HL-60/S4 treated with retinoic acid at 250 ng/mL for 4 days and 3 days (cell line): ENCODE results near the gene ABCC5.
"Not testable (repeated sequence)": the region's sequence is repeated elsewhere in the genome, so short reads cannot be mapped to it uniquely, and the experiment has no call there.

Source experiments
- in situ Hi-C: fragments of 300-500 bp; cut with MboI; formaldehyde crosslinking; loops from 2 replicates; pipeline ENCODE4 v1.7.0; 2022; ENCODE audit warnings: low sequenced_read_pairs

The ABCC5 gene

DNA sequence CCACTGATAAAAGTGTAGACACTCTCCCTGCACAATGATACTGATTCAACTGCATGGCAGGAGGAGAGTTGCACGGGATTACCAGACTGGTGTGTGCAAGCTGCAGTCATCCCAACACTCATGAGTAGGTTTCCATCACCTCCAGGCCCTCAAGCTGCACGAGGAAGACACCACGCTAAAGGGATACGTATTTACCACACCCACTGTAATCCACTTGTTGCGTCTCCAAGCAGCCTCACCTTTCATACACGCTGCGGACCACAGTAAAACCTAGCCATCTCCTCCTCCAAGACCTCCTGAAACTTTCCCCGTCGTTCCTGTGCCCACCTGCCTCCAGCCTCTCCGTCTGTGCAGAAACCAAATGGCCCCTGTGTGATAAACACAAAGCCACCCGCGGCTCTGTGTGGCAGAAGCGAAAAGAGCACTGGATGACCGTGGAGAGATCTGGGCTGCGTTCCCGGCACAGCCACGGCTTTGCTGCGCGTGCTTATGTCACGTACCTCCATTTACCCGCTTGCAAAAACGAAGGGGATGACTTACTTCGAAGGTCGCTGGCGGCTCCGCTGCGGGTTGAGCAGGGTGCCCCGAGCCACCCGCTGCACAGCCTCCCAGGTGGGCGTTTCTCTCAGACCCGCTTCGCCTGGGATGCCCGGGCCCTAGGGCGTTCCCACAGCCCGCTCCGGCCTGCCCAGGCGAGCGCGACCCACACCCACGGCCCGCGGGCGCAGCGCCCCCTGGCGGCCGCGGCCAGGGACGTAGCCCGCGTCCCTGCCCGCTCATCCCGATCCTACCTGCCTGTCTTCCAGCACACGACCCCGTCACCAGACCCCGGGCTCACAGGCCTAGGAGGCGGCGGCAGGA is 643 bp downstream of the ABCC5 start:
- in situ Hi-C loops: no loop called here

DNA sequence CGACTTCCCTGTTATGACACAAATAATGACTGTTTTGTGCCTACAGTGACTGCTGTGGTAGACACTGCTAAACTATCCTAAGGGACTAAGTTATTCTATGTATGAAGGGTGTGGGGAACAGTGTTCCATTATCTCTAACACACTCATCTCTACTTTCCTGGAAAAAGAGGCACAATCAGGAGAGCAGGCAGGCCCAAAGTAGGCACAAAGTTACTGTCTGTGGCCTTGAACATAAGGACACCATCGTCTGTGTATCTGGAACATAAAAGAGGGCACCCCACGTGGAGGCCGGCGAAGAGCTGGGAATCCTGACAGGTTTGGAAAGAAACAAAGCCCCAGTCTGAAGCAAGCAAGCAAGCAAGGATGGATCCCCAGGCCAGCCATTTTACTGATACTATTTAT is 1.5 kb downstream of the ABCC5 start:
- in situ Hi-C loops: no loop called here

DNA sequence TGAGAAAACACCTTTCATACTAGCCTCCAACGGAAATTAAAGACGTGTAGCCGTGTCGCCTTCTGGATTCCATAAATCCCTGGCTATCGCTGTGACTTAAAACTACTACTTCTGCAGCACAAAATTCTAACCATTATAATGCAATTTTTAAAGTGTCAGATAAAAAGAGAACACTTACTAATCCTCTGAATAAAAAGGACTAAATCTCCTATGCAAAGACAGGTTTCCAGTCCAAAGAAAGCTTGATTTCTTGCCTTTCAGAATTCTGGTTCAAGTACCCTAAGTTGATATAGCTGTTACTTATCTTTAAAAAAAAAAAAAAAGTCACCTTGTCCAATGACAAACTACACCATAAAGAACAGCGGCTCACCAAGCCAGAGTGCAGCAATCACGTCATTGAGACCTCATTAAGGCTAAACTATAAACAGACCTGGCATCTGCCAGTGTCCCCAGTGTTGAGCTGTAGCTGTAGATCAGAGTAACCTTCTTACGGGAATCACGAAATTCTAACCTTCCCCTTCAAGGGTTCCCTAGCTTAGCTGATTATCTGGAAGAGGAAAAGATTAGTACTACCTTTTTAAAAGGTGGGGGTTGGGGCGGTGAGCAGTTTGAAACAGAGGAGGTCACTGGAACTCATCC is 2.2 kb downstream of the ABCC5 start:
- in situ Hi-C loops: no loop called here

DNA sequence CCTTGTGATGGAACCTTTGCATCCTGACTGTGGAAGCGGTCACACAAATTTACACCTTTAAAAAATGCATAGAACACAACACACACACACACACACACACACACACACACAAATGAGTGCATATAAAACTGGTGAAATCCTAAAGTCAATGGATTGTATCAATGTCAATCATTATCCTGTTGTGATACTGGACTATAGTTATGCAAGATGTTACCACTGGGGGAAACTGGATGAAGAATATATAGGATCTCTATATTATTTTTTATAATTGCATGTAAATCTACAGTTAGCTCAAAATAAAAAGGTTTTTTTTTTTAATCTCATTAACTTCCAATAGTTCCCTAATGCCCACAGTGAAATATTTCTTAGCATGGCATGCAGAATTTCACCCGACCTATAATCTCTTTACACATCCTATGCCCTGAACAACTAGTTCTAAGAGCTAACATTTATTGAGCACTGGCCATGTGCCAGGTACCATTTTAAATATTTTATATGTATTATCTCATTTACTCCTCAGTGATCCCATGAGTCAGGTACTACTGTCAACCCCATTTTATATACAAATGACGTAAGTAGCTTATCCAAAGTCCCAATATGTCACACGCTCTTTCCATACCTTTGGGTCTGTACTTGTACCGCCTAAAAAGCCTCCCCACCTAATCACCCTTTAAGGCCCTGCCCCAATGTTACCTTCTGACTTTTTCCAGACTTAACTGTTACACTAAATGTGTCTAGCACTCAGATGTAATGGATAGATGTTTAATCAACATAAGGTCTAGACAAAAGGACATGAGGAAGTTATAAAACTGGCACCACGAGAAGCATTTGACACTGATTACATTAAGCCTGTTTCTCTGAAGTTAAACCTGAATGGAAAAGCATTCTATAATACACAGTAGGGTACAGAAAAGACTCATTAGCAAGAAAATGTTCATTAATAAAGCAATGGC is 5.5 kb downstream of the ABCC5 start:
- in situ Hi-C loops: no loop called here

DNA sequence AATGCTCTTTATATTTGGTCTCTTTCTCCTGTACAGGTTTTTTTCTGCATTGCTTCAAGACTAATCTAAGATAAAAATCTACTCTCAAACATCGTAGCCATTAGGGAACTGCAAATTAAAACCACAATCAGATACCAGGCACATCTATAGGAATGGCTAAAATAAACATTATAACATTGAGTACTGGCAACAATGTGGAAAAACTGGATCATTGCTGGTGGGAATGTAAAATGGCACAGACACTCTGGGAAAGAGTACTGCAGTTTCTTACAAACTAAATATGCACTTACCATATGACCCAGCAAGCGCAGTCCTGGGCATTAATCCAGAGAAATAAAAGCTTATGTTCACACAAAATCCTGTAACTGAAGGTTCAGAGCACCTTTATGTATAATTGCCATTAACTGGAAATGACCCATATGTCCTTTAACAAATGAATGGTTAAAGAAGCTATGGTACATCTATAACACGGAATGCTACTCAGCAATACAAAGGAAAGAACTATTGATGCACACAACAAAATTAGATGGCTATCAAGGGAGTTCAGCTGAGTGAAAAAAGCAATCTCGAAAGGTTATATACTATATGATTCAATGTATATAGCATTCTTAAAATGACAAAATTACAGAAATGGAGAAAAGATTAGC is 6.3 kb downstream of the ABCC5 start:
- in situ Hi-C loops: no loop called here

DNA sequence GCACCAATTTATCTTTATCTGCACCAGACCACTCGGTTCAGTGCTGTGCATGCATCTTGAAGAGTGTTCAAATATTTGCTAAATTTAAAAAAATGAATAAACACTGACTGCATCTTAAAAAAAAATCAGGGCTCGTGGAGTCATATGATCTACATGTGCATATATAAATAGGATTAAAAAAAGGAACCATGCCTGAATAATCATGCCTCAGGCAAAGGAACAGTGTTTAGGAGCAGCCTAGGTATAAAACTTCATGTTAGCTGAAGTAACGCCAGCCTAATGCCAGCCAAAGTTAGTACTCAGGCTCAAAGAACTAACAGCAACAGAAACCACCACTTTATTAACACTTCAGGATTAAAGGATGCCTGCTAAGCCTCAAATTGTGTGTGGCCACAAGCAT is 9.5 kb downstream of the ABCC5 start:
- in situ Hi-C loops: no loop called here

DNA sequence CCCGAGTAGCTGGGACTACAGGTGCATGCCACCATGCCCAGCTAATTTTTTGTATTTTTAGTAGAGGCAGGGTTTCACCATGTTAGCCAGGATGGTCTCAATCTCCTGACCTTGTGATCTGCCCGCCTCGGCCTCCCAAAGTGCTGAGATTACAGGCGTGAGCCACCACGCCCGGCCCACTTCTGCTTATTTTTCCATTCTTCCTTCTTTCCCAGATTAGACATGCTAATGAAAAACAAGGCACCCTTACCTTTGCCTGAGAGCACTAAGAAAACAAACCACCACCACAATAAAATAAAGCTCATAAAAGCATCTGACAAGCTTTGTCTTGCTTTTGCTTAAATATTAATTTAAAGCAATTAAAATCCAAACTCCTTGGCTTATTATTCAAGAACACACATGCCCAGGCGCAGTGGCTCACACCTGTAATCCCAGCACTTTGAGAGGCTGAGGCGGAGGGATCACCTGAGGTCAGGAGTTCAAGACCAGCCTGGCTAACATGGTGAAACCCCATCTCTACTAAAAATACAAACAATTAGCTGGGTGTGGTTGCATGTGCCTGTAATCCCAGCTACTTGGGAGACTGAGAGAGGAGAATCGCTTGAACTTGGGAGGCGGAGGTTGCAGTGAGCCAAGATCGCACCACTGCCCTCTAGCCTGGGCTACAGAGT is 10.4 kb downstream of the ABCC5 start:
- in situ Hi-C loops: not testable (repeated sequence)

DNA sequence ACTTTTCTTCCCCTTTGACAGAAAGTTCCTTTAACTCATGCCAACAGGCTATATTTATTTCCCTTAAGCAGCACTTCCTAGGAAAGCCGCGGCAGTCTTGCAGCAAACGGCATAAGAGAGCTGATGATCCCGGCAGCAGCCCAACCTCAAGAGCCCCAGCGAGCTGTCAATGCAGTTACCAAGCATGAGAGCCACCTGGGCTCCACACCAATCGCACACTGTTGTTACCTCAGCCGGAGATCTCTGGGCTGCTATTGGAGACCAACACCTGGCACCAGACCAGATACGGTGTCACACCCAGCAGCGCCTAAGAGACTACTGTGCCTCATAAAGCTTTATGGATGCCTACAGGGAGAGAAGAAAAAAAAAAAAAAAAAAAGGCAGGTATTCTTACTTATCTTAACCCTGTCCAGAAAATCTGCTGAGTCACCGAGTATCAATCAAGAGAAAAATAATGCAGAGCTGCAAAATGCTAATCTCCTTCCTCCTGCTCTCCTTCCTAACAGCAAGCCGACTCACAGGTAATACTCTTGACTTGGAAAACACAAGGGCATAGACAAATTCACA is 11.7 kb downstream of the ABCC5 start:
- in situ Hi-C loops: no loop called here

DNA sequence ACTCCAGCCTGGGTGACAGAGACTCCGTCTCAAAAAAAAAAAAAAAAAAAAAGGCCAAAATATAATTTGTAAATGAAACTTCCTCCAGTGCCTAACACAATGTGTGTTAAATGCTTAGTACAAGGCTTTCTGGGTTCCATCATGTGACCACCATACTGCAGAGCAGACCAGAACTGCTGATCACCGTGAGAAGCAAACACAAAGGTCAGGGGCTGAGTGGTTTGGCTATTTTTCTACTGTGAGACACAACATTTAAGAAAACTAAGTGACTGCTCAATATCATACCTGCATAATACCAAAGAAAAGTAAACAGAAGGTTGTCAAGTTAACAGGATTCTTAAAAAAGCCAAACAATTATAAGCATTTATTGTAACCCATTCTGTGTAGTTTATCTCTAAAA is 13.2 kb downstream of the ABCC5 start:
- in situ Hi-C loops: no loop called here

DNA sequence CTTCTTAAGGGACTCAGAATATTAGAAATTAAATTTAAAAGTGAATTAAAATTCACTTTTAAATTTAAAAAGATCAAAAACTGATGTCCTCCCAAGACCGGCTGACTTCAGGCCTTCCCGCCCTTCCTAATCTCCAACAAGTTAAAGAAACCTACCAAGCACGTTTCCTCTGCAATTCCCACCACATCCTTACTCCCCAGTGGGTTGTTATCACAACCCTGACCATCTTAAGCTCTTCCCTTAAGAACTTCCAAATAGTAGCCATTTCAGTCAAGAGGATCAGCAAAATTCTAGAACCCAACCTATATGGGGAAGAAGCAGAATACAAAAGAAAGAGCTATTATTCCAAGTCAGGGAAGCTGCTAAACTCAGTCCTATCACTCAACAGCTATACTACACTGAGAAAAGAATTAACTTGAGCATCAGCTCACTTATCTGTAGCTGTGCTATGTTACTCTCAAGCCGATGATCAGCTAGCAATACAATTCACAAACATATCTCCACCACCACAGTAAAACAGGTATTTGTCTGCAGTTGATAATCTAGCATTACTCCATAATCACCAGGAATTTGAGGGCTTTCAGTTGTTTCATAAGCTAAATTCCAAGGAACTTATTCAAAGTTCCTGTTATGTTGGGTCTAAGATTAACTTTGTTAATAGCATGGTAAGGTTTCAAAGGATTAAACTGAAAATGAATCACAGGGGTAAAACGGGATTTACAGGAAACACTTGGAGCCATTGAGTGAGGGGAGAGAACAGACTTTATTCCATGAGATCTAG is 14.3 kb downstream of the ABCC5 start:
- in situ Hi-C loops: no loop called here

DNA sequence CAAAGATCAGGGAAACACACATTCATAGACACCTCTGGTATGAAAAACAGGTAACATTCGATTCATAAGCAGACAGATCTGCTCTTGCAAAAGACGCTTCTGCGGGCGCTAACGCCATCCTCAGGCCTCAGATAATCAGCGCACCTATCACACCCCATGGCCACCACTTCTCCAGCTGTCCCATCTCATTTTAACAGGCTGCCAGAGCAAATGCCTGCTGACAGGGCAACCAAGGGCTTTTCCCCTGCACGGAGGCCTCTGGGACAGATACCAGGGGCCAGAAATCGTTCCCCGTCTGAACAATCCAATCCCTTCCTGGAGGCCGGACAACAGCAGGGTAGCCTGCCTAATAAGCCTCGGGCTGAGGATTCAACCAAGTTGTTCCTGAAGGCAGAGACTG is 15.2 kb downstream of the ABCC5 start:
- in situ Hi-C loops: no loop called here

DNA sequence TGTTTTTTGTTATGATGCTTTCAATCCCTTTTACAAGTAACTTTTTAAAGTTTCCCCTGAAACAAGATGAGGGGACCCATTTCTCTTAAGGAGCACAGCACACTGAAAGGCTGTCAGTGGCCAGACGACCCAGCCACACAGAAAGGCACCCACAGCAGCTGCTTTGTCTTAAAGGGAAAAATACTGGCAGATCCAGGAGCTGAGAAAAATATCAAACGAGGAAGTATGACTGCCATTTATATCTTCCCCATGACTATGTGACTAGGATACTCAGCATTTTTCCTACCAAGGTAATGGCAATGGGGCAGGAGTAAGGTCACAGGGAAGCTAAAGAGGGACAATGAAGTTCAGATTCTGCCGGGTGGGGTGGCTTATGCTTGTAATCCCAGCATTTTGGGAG is 15.9 kb downstream of the ABCC5 start:
- in situ Hi-C loops: no loop called here

DNA sequence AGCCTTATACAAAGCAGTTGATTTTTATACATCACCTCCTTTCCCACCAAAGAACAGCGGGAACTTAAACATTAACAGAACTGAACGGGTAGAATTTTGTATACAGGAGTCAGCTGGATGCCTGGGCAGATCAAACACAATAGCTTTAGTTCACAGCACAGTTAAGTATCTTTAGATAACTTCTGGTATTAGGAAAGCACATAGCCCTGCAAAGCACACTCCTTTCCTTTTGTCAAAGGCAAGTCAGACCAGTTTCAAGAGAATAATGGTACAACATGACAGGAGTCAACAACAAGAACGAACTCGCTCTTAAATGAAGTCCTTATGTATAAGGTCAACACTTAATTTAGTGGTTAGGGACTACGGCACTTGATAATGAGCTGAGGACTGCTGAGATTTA is 26.3 kb downstream of the ABCC5 start:
- in situ Hi-C loops: no loop called here

DNA sequence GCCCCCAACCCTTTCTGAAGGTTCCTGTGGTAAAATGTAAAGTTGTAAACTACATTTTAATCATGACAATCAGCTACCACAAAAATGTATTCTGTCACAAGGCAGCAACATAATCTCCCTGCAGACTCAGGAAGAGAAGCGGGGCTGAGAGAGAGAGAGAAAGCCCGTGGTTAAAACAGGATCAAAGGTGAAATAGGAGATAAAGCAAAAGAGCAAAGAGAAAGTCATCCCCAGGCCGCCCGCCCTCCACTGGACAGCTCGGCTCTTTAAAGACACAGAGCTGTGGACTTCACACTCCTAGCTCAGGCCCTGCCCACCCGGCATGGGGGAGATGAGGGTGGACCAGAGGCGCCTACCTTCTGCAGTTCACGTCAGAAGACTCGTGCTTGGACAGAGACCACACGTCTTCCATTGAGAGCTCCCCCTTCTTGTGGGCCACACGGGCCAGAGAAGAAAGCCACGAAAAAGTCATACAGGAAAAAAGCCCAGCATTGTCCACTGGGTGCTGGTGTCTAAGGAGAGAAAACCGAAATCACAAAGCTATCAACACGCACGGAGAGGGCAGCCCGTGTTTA is 29.4 kb downstream of the ABCC5 start:
- in situ Hi-C loops: no loop called here

DNA sequence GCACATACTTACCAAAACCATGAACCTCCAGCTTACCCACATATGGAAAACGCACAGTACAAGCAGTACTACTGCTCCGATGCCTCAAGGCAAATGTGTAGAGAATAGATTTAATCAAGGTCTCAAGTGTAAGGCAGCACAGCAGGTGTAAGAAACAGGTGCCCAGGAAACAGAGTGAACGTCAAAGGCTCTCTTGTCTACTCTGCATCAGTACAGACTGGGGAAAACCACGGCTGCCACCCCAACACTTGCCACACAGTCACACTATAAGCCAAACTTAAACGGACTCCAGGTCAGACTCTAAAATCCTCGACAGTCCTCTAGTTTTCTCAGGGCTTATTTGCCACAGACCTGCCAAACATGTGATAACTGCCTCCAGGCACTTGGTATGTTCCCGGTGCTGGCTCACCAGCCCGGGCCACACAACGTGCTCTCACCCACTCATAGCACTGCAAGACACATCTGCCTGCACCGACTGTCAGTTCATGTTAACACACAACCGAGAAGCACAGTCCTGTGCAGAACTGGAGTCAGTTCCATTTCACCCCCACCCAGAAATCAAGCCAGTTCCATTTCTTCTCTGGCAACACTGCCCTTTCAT is 30.6 kb downstream of the ABCC5 start:
- in situ Hi-C loops: no loop called here

DNA sequence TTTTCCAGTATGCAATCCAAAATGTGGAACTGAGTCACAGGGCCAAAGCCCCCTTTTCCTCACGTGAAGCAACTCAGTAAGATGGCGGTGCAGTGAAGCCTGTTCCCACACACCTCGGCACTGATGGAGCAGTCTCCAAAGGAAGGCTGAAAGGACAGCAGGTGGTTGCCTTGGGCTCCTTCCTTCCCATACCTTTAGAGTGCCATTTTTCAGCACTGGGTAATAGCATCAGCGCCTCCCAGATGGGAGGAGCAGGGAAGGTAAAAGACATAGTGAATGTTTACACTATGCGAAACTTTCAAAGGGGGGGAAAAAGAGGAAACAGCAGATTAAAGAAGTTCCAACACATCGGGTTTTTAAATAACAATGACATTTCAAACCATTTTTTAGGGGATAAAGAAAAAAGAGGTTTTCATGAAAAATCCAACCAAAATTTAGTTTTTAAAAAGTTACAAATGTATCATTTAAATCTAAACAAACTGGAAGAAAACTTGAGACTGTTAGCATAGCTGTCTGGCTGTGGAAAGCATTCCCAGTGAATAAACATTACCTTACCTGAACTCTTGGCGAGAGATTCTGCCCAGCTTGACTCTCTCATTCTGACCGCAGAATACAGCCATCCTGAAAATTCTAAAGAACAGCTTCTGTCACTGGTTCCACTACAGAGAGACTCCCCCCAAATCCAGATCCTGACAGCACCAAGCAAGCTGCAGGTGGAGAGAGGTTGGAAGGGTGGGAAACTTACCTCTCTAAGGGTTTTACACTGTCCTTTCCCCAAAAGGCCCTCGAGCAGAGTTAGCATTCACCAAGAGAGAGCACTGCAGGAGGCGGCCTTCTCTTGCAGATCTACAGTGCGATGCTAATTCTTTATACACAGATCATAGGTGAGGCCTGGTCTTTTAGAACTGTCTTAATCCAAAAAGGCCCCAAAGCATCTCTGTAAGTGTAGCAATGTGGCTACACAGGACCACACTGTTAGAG is 32.6 kb downstream of the ABCC5 start:
- in situ Hi-C loops: no loop called here

DNA sequence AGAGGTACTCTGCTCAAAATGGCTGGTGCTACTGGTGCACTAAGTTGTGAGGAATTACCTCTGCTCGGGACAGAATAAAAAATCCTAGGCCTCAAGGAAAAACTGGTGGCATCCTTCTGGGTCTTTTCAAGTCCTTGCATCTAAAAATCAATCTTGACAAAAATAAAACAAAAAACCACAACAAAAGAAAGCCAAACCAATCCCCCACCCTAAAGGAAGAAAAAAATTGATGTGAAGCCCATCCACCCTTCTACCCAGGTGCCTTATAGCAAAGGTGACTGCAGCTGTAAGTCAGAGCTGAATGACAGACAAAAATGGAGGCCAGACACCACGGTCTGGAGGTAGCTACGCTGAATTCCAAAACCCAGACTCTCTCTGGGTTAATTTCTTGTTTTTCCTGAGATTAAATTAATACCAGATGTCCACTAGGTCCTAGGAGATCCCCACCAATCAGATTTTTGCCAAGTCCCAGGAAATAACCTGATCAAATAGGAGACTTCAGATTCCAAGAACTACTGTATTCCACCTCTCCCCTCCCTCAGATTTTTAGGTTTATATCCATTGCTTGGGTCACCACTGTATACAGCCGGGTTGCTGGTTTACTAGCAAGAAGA is 33.5 kb downstream of the ABCC5 start:
- in situ Hi-C loops: no loop called here
